Measurements from ENCODE around the gene FTCDNL1.

GRCh38 chr2:199777315-199777714, 73.7 kb downstream of the FTCDNL1 start:
- no peak for TF ChIP-seq EP300 (IDR thresholded peaks at IDR 0.05)
- no peak for TF ChIP-seq CTCF (IDR thresholded peaks at IDR 0.05)
- TF ChIP-seq POLR2A (IDR thresholded peaks at IDR 0.05): no peak
- TF ChIP-seq POLR2AphosphoS5 (IDR thresholded peaks at IDR 0.05): no peak
